ENCODE results near the gene STK32C.

GRCh38 chr10:132334631-132335188 lies 27.0 kb upstream of the STK32C start:
- TF ChIP-seq CTCF (IDR thresholded peaks at IDR 0.05) (no peak), POLR2A (IDR thresholded peaks at IDR 0.05) (no peak)
